Astrocyte (in vitro differentiated cells and primary cell): ENCODE measurements around the gene ZEB2.

Source experiments
- CTCF ChIP-seq: IDR thresholded peaks from 2 replicates; pipeline ENCODE4 v1.5.1; 2011; ENCODE audit warnings: low read depth, mild to moderate bottlenecking, inconsistent platforms, low read length, moderate library complexity; ENCODE audit not compliant: insufficient read depth
- EZH2 ChIP-seq: IDR thresholded peaks from 2 replicates; pipeline ENCODE4 v1.6.1; 2012; ENCODE audit warnings: mild to moderate bottlenecking, low read length, inconsistent platforms; ENCODE audit not compliant: insufficient read depth

- TF ChIP-seq CTCF (no peak), EZH2 (no peak)
These were observed 65.2 kb downstream of the ZEB2 start for GRCh38 chr2:144454466-144455287.
